K562 (cell line): ENCODE data around the gene ERC2. TPM values are rescaled to one million over a fixed set of nuclear protein-coding genes. Genes with fewer than 3 reads are reported as not detected.

Source experiments
- ATAC-seq: fragments of 200-7000 bp; cut with Tn5 transposase; 3 replicates; pipeline ENCODE4 v1.9.1; 2020; ENCODE audit warnings: moderate library complexity
- BruUV-seq: library from RNA; stranded (reverse); fragments of 400-500 nt; replicated peaks from 2 replicates; lab custom pipeline; 2021; lab: Mats Ljungman, UMichigan
- CTCF ChIA-PET: fragments of 300-600 bp; formaldehyde crosslinking; extraction: SDS; loops from one replicate; lab custom pipeline; 2021; ENCODE audit warnings: low intra/inter-chr PET ratio; lab: Yijun Ruan, JAX
- POLR2A ChIA-PET: fragments of 300-600, 350-650 bp; sonication (Branson Sonifier 250); formaldehyde crosslinking; extraction: SDS; loops from one replicate; lab custom pipeline; 2021; ENCODE audit warnings: antibody characterized with exemption, inconsistent platforms; lab: Yijun Ruan, JAX
- DNase-seq, 4 experiments: peaks; one replicate each; pipeline versions ENCODE4 v3.0.0 to v3.0.0-alpha.2; 2011 to 2018; ENCODE audit warnings: low spot score in 3 of 4, mixed read lengths in 3 of 4; ENCODE audit errors: extremely low read depth in 1 of 4
- FAIRE-seq: peaks from 2 replicates; lab custom pipeline; 2011; peaks lifted over from hg19 to GRCh38; lab: Jason Lieb, UNC
- H2AFZ ChIP-seq: 2 replicates; pipeline ENCODE4 v1.6.0; 2011; ENCODE audit warnings: low read depth, low read length, control low read depth, inconsistent platforms
- H3K27ac ChIP-seq: fragments of 200-600 bp; 3 replicates; pipeline ENCODE4 v1.8.0; 2011; ENCODE audit warnings: low read depth, mild to moderate bottlenecking, control low read depth, inconsistent platforms, low read length, moderate library complexity, mixed read lengths; ENCODE audit errors: extremely low read depth
- H3K27me3 ChIP-seq, 2 experiments: fragments of 300-600 bp in 1 of 2; 2 replicates in 1 of 2; 3 replicates in 1 of 2; pipeline versions ENCODE4 v1.6.0 to v1.8.0; 2011; ENCODE audit warnings: inconsistent platforms in 2 of 2, low read length in 2 of 2, mild to moderate bottlenecking in 1 of 2, mixed read lengths in 1 of 2, moderate library complexity in 1 of 2; ENCODE audit not compliant: control insufficient read depth in 2 of 2, insufficient read depth in 2 of 2
- H3K36me3 ChIP-seq: fragments of 300-600 bp; 3 replicates; pipeline ENCODE4 v1.8.0; 2011; ENCODE audit warnings: mild to moderate bottlenecking, low read length, inconsistent platforms; ENCODE audit not compliant: control insufficient read depth, insufficient read depth
- H3K4me1 ChIP-seq, 2 experiments: fragments of 200-600 bp in 1 of 2; replicated peaks in 1 of 2; 2 replicates in 1 of 2; 3 replicates in 1 of 2; pipeline versions ENCODE4 v1.5.1 to v1.8.0; 2011; ENCODE audit warnings: inconsistent platforms in 2 of 2, low read length in 2 of 2, mild to moderate bottlenecking in 1 of 2, mixed read lengths in 1 of 2, moderate library complexity in 1 of 2; ENCODE audit not compliant: control insufficient read depth in 2 of 2, insufficient read depth in 2 of 2
- H3K4me2 ChIP-seq: 2 replicates; pipeline ENCODE4 v1.6.1; 2011; ENCODE audit warnings: low read length, control low read depth, inconsistent platforms, mixed read lengths; ENCODE audit not compliant: insufficient read depth
- H3K4me3 ChIP-seq: fragments of 200-600 bp; sonication (generic), shearing (Covaris generic); 2 replicates; pipeline ENCODE4 v1.5.1; 2016; ENCODE audit warnings: control low read depth, inconsistent platforms
- H3K79me2 ChIP-seq: fragments of 200-600 bp; 3 replicates; pipeline ENCODE4 v1.8.0; 2011; ENCODE audit warnings: low read length, inconsistent platforms; ENCODE audit not compliant: control insufficient read depth, insufficient read depth
- H3K9ac ChIP-seq, 2 experiments: 2 replicates each; pipeline versions ENCODE4 v1.6.0 to v1.6.1; 2011; ENCODE audit warnings: low read depth in 2 of 2, low read length in 2 of 2, control low read depth in 1 of 2, inconsistent platforms in 1 of 2, mild to moderate bottlenecking in 1 of 2, mixed read lengths in 1 of 2; ENCODE audit not compliant: insufficient read depth in 1 of 2
- H3K9me1 ChIP-seq: one replicate; pipeline ENCODE4 v1.6.0; 2011; ENCODE audit warnings: inconsistent platforms, mild to moderate bottlenecking, low read length, moderate library complexity; ENCODE audit not compliant: control insufficient read depth, insufficient read depth
- H3K9me3 ChIP-seq: replicated peaks from 2 replicates; pipeline ENCODE4 v1.5.1; 2011; ENCODE audit warnings: low read depth, low read length, inconsistent platforms; ENCODE audit not compliant: control insufficient read depth, insufficient read depth
- H4K20me1 ChIP-seq: replicated peaks from 2 replicates; pipeline ENCODE4 v1.6.1; 2011; ENCODE audit warnings: low read length, inconsistent platforms, mixed read lengths; ENCODE audit not compliant: control insufficient read depth, insufficient read depth
- AFF1 ChIP-seq, 2 experiments: fragments of 450-650 bp; IDR thresholded peaks; 2 replicates each; pipeline ENCODE4 v1.6.1; 2018; ENCODE audit warnings: mild to moderate bottlenecking in 2 of 2, low read depth in 1 of 2; ENCODE audit not compliant: partially characterized antibody in 2 of 2
- GABPB1 ChIP-seq: sonication (generic); formaldehyde crosslinking; IDR thresholded peaks from 2 replicates; pipeline ENCODE4 v1.8.0; 2022; ENCODE audit warnings: mild to moderate bottlenecking, missing genetic modification reagents
- HINFP ChIP-seq: fragments of 450-650 bp; conservative IDR thresholded peaks from 2 replicates; pipeline ENCODE4 v1.6.1; 2016; ENCODE audit warnings: missing genetic modification characterization, low read depth, mild to moderate bottlenecking, control low read depth, missing compliant biosample characterization
- SREBF1 ChIP-seq: fragments of 150-350 bp; IDR thresholded peaks from 2 replicates; pipeline ENCODE4 v1.6.1; 2014; ENCODE audit warnings: antibody characterized with exemption, low read depth, low read length, borderline replicate concordance
- XRCC4 ChIP-seq: IDR thresholded peaks from one replicate; pipeline ENCODE4 v1.6.1; 2011; ENCODE audit not compliant: insufficient read depth, insufficient read length; ENCODE audit errors: extremely low read depth
- ZBTB8A ChIP-seq: fragments of 450-650 bp; IDR thresholded peaks from 2 replicates; pipeline ENCODE4 v1.6.1; 2018; ENCODE audit warnings: mild to moderate bottlenecking, moderate library complexity; ENCODE audit not compliant: partially characterized antibody
- ZC3H4 ChIP-seq: sonication (generic); formaldehyde crosslinking; IDR thresholded peaks from 2 replicates; pipeline ENCODE4 v1.9.0; 2021; ENCODE audit warnings: missing genetic modification reagents, borderline replicate concordance
- WGBS: fragments of 100-300 bp; shearing (Covaris generic); methylation state at CpG from one replicate; pipeline ENCODE4 v1.1.6; 2016; ENCODE audit warnings: low coverage, mixed read lengths; ENCODE audit not compliant: insufficient coverage; ENCODE audit errors: missing lambda C conversion rate; 5-methylcytosine and 5-hydroxymethylcytosine counted together
- in situ Hi-C: fragments of 300-500 bp; cut with MboI; formaldehyde crosslinking; loops from 4 replicates; pipeline ENCODE4 v1.15.0; 2018; ENCODE audit warnings: inconsistent platforms, mixed read lengths
- intact Hi-C: fragments of 100-400 bp; cut with micrococcal nuclease; formaldehyde crosslinking; loops from 2 replicates; pipeline ENCODE4 v1.14.2; 2022
- polyA plus RNA-seq, 8 experiments: library from polyadenylated mRNA; depleted of rRNA in 4 of 8; stranded (reverse) in 5 of 8; unstranded in 3 of 8; fragments of >200 nt; fragmentation: Nextera tagmentation in 2 of 8; fragmentation: Illumina TruSeq in 1 of 8; extraction: Ambion mirVana in 2 of 8; extraction: Trizol in 1 of 8; gene quantifications; 2 replicates each; pipeline versions ENCODE4 v1.2.1 to v1.2.3, GENCODE V29; 2011 to 2014; ENCODE audit warnings: inconsistent platforms in 1 of 8, missing spikeins in 1 of 8
- total RNA-seq, 7 experiments: library from RNA; depleted of rRNA in 6 of 7; stranded (reverse); fragments of >200 nt in 6 of 7; fragmentation: Illumina TruSeq in 2 of 7; extraction: Trizol in 2 of 7; gene quantifications; 2 replicates each; pipeline versions ENCODE4 v1.2.1 to v1.2.3, GENCODE V29; 2011 to 2021; ENCODE audit warnings: low replicate concordance in 1 of 7

ERC2 gene
- total and polyA plus RNA-seq, 9 of the 15 experiments (the other 6 are each of a cell fraction or from before 2014, with no cell fraction given) = 0.04 to 0.18 (median 0.07) TPM; not detected in 2

GRCh38 chr3:55731741-55732140, 736.5 kb downstream of the ERC2 start:
- Histone ChIP-seq H3K9me1 (no peaks in the 10 kb centered on the region), H3K4me2 (no peak overlapping the region), H3K4me3 (no peak overlapping the region), H2AFZ (no peak overlapping the region), H3K4me1 (no peaks in the 10 kb centered on the region), H3K27me3 (no peaks in the 10 kb centered on the region), H3K27ac (no peak overlapping the region), H3K36me3 (no peaks in the 10 kb centered on the region), H3K79me2 (no peaks in the 10 kb centered on the region), H3K9me3 (no peaks in the 10 kb centered on the region), H3K9ac (no peak overlapping the region), H4K20me1 (no peaks in the 10 kb centered on the region)
- FAIRE-seq (no peak), ATAC-seq (no peak), DNase-seq (no peak)
- TF ChIP-seq ZBTB8A (no peak), ZC3H4 (CRISPR knock-in tag) (no peak), GABPB1 (CRISPR knock-in tag) (no peak), AFF1 (IDR thresholded peaks at IDR 0.05; ENCODE audit: low read depth in 1 of 2, partially characterized antibody in 2 of 2) (no peak), XRCC4 (no peak), HINFP (tag) (no peak), SREBF1 (no peak)
- intact Hi-C loops = no loop called here
- POLR2A ChIA-PET = no interaction called here
- in situ Hi-C loops = no loop called here
- CTCF ChIA-PET = no interaction called here
- BruUV-seq = no TSS peak
- 0% methylated on average over 3 of the region's 3 CpGs for WGBS
